Esophagus squamous epithelium (tissue), 5 donors: Measurements from ENCODE around the gene FILIP1L. TPM values are rescaled to one million over a fixed set of nuclear protein-coding genes. Genes with fewer than 3 reads are reported as not detected.

ENCODE experiments used
- DNase-seq: peaks from one replicate; lab custom pipeline; 2025; lab: John Stamatoyannopoulos, UW
- H3K27ac ChIP-seq, 4 donors: fragments of 200-600 bp; sonication (generic); one replicate each; pipeline ENCODE4 v1.5.1; 2016 to 2019; ENCODE audit warnings: mild to moderate bottlenecking in 1 of 4
- H3K27me3 ChIP-seq, 4 donors: fragments of 200-600 bp; sonication (generic); 1 replicate in 3 of 4; 2 replicates in 1 of 4; pipeline versions ENCODE4 v1.5.1 to v1.6.0; 2017 to 2021; ENCODE audit warnings: antibody characterized with exemption in 1 of 4
- H3K36me3 ChIP-seq, 3 donors: fragments of 200-600 bp; sonication (generic); one replicate each; pipeline ENCODE4 v1.5.1; 2016 to 2019
- H3K4me1 ChIP-seq, 3 donors: fragments of 200-600 bp; sonication (generic); one replicate each; pipeline ENCODE4 v1.5.1; 2017 to 2019
- H3K4me3 ChIP-seq, 4 donors: fragments of 200-600 bp; sonication (generic); 1 replicate in 3 of 4; 2 replicates in 1 of 4; pipeline ENCODE4 v1.5.1; 2016 to 2019; ENCODE audit warnings: mild to moderate bottlenecking in 2 of 4, moderate library complexity in 1 of 4
- H3K9me3 ChIP-seq, 3 donors: fragments of 200-600 bp; sonication (generic); one replicate each; pipeline ENCODE4 v1.5.1; 2016 to 2019
- POLR2A ChIP-seq, 4 donors: fragments of 450-650 bp; IDR thresholded peaks; one replicate each; pipeline ENCODE4 v1.6.1; 2017; ENCODE audit warnings: antibody characterized with exemption in 4 of 4, mild to moderate bottlenecking in 4 of 4, moderate library complexity in 3 of 4
- WGBS, 2 donors: methylation state at CpG; one replicate each; pipeline ENCODE4 v1.1.5; 2018; 5-methylcytosine and 5-hydroxymethylcytosine counted together
- intact Hi-C: fragments of 100-400 bp; cut with DNase I; formaldehyde crosslinking; loops from one replicate; pipeline ENCODE4 v1.15.0; 2022
- total RNA-seq, 4 donors: library from RNA; depleted of rRNA; stranded (reverse); fragments of >200 nt; gene quantifications; one replicate each; pipeline ENCODE4 v1.1.0, GENCODE V29; 2016
- TF ChIP-seq, protein P1 (sequence below), 6 experiments: fragments of 450-650 bp in 4 of 6; fragments of 200-600 bp in 2 of 6; sonication (generic) in 2 of 6; IDR thresholded peaks; one replicate each; pipeline ENCODE4 v1.5.1; 2016 to 2019; ENCODE audit warnings: antibody characterized with exemption in 6 of 6, mild to moderate bottlenecking in 4 of 6, moderate library complexity in 4 of 6
- donor health status: DM: yes; HTN: yes; CAD: no.

FILIP1L gene
- total RNA-seq, 4 donors from 2014 or later, result 2.5 to 23.5 (median 10.7) TPM

DNA sequence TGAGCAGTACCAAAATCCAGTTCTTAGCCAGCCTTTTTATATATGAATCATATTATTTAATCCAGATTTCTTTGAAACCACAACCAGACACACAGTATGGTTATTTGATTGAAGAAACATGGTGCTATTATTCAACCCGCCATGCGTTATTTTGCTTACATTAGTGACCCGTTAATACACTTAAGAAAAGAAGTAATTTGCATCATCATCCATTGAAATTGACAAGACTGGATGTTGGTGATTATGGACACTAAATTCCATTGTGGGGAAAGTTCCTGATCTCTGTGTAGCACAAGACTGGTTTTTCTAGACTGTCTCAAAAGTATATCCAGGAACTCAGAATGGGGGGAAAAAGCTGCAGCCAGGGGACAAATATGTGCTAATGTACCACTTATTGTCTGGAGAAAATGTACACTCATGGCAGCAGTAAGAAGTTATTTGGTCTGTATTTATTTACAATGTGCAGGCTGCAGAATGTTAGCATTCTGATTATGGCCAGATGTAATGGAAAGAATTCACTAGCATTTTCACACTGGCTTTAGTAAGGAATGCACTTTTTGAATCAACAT lies 80.3 kb downstream of the FILIP1L start:
- Histone ChIP-seq H3K27me3 (no peaks in the 10 kb centered on the region), H3K4me3 (no peak overlapping the region), H3K9me3 (no peaks in the 10 kb centered on the region), H3K36me3 (no peaks in the 10 kb centered on the region), H3K27ac (peak overlapping the region in 1 of 4 donors; percentile 47), H3K4me1 (peaks cover 0 to 54% (median 34%) of the 10 kb centered on the region in 3 donors)
- WGBS, 2 donors, result 49 to 69% methylated on average over 3 of the region's 3 CpGs
- TF ChIP-seq, protein P1, sequence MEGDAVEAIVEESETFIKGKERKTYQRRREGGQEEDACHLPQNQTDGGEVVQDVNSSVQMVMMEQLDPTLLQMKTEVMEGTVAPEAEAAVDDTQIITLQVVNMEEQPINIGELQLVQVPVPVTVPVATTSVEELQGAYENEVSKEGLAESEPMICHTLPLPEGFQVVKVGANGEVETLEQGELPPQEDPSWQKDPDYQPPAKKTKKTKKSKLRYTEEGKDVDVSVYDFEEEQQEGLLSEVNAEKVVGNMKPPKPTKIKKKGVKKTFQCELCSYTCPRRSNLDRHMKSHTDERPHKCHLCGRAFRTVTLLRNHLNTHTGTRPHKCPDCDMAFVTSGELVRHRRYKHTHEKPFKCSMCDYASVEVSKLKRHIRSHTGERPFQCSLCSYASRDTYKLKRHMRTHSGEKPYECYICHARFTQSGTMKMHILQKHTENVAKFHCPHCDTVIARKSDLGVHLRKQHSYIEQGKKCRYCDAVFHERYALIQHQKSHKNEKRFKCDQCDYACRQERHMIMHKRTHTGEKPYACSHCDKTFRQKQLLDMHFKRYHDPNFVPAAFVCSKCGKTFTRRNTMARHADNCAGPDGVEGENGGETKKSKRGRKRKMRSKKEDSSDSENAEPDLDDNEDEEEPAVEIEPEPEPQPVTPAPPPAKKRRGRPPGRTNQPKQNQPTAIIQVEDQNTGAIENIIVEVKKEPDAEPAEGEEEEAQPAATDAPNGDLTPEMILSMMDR (IDR thresholded peaks at IDR 0.05), result no peak
- TF ChIP-seq POLR2A (IDR thresholded peaks at IDR 0.05), result no peak
- DNase-seq, result no peak
- intact Hi-C loops, result no loop called here

DNA sequence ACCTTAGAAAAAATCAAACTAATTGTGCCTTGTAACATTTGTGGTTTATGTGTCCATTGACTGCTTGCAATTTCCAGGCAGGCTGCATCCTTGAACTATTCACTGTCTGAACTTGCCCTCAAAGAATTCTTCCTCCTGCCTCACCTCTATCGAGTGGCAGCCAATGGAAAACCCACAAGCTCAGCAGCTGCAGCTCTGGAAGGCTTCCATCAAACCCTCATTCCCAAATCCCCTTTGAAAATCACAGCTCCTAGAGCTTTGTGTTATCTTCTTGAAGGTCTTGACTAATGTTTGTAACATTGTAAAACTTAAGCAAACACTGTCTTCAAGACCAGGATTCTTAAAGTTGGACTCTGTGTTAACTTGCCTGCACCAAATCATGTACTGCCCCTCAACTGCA lies 81.1 kb downstream of the FILIP1L start:
- Histone ChIP-seq H3K27ac (peak overlapping the region in 2 of 4 donors; percentile 18 to 47), H3K4me1 (peaks cover 0 to 54% (median 34%) of the 10 kb centered on the region in 3 donors)
- WGBS, 2 donors, result 14 to 36% methylated on average over 1 of the region's 1 CpG

DNA sequence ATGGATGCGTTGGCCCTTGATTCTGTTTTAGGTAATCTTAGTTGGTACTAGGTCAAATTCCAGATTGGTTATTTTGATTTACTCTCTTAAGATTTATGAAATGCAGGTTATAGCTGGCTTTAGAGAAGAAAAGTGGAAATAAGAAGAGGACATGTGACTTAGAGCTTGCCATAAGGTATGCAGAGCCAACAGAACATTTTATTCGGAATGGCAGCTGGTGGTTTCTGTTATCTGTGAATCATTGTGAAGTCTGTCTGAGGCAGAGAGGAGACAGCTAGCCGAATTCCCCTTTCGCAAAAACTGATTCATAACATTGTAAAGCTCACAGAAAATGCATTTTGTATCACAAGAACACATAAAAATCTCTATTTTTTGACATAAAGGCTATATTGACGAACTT lies 82.1 kb downstream of the FILIP1L start:
- intact Hi-C loops, result no loop called here
- DNase-seq, result no peak
- Histone ChIP-seq H3K4me3 (no peak overlapping the region), H3K27me3 (no peaks in the 10 kb centered on the region), H3K9me3 (no peaks in the 10 kb centered on the region), H3K4me1 (peaks cover 0 to 54% (median 34%) of the 10 kb centered on the region in 3 donors), H3K36me3 (no peaks in the 10 kb centered on the region), H3K27ac (peak overlapping the region in 1 of 4 donors; percentile 15)
- no peak for TF ChIP-seq POLR2A (IDR thresholded peaks at IDR 0.05)
- TF ChIP-seq, protein P1 (IDR thresholded peaks at IDR 0.05), result no peak
- 37 to 52% methylated on average over 5 of the region's 5 CpGs for WGBS, 2 donors

More for the DNA sequence above, 81.1 kb downstream of the FILIP1L start:
- H3K9me3 ChIP-seq, result no peaks in the 10 kb centered on the region
- no peak for DNase-seq
- intact Hi-C loops, result no loop called here
- H3K4me3 ChIP-seq, result no peak overlapping the region
- no peak for TF ChIP-seq POLR2A (IDR thresholded peaks at IDR 0.05)
- H3K36me3 ChIP-seq, result no peaks in the 10 kb centered on the region
- no peaks in the 10 kb centered on the region for H3K27me3 ChIP-seq

DNA sequence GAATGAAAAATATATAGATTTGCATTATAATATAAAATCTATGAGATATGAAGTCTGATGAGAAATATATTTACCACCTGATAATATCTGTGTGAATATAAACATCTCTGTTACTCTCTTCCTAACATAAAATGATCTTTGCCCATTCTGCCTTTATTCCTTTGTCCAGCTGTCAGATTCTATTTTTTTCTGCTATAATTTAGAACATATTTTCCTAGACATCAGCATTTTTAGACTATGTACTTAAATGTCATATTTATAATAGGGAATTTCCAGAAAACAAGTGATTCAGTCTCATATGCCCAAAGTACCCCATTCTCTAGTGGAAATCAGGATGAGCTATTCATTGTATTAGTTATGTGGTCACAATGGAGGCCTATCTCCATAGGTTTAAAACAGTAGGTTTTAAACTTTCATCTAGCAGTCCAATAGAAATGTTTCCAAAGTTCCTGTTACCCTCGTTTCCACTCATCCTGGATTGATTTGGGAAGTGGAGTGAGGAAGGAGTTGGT lies 83.3 kb downstream of the FILIP1L start:
- H3K27me3 ChIP-seq, result no peaks in the 10 kb centered on the region
- no peak overlapping the region for H3K4me3 ChIP-seq
- intact Hi-C loops, result no loop called here
- H3K4me1 ChIP-seq, result peaks cover 0 to 54% (median 34%) of the 10 kb centered on the region in 3 donors
- no peak for DNase-seq
- H3K36me3 ChIP-seq, result no peaks in the 10 kb centered on the region
- H3K27ac ChIP-seq, result peak overlapping the region in 3 of 4 donors; percentile 12 to 63 (median 37)
- no peaks in the 10 kb centered on the region for H3K9me3 ChIP-seq
- 69 to 71% methylated on average over 1 of the region's 1 CpG for WGBS, 2 donors
- no peak for TF ChIP-seq POLR2A (IDR thresholded peaks at IDR 0.05)
- TF ChIP-seq, protein P1 (IDR thresholded peaks at IDR 0.05), result no peak

DNA sequence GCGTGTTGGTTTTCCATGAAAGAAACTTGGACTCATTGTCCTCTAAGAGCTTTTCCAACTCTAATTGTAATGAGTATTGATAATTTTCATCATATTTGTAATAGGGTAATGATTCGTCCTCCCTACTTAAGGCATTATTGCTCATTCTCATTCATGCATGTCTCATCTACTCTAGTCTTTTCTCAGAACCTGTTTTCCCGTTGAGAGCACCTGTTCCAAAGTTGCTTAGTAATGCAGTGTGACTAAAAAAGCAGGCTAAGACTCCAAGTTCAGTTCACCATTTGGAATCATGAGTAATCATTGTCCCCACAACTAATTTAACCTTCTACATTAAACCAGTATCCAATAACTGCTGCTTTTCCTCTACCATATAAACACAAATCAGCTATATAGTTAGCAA lies 84.0 kb downstream of the FILIP1L start:
- Histone ChIP-seq H3K36me3 (no peaks in the 10 kb centered on the region), H3K4me3 (no peak overlapping the region), H3K9me3 (no peaks in the 10 kb centered on the region), H3K27ac (peak overlapping the region in 3 of 4 donors; percentile 12 to 63 (median 37)), H3K4me1 (peaks cover 0 to 55% (median 34%) of the 10 kb centered on the region in 3 donors), H3K27me3 (no peaks in the 10 kb centered on the region)
- WGBS, 2 donors, result 48 to 57% methylated on average over 3 of the region's 3 CpGs
- TF ChIP-seq POLR2A (IDR thresholded peaks at IDR 0.05), result no peak
- TF ChIP-seq, protein P1 (IDR thresholded peaks at IDR 0.05), result no peak
- DNase-seq, result no peak
- intact Hi-C loops, result no loop called here
